NCI-H128 (cell line): Measurements from ENCODE around the gene ST3GAL5.

ENCODE experiments used
- DNase-seq: peaks from one replicate; lab custom pipeline; 2025; ENCODE audit not compliant: unreplicated experiment; lab: John Stamatoyannopoulos, UW

ST3GAL5 gene

GRCh38 chr2:85792783-85793441 is 95.9 kb downstream of the ST3GAL5 start:
- no peak for DNase-seq

- no peak for DNase-seq
Observed at GRCh38 chr2:85791704-85792565, 96.9 kb downstream of the ST3GAL5 start.

- DNase-seq: no peak
Observed at GRCh38 chr2:85790499-85791188, 98.1 kb downstream of the ST3GAL5 start.

- no peak for DNase-seq
Observed at GRCh38 chr2:85790032-85790431, 98.8 kb downstream of the ST3GAL5 start.

- DNase-seq: no peak
Observed at GRCh38 chr2:85789271-85789670, 99.5 kb downstream of the ST3GAL5 start.

GRCh38 chr2:85788603-85789002 is 100.2 kb downstream of the ST3GAL5 start:
- no peak for DNase-seq

- DNase-seq: no peak
Observed at GRCh38 chr2:85787981-85788340, 100.8 kb downstream of the ST3GAL5 start.

- DNase-seq: no peak
Observed at GRCh38 chr2:85787282-85787980, 101.4 kb downstream of the ST3GAL5 start.
